ENCODE measurements around the gene SLC1A3.

SLC1A3 gene

DNA sequence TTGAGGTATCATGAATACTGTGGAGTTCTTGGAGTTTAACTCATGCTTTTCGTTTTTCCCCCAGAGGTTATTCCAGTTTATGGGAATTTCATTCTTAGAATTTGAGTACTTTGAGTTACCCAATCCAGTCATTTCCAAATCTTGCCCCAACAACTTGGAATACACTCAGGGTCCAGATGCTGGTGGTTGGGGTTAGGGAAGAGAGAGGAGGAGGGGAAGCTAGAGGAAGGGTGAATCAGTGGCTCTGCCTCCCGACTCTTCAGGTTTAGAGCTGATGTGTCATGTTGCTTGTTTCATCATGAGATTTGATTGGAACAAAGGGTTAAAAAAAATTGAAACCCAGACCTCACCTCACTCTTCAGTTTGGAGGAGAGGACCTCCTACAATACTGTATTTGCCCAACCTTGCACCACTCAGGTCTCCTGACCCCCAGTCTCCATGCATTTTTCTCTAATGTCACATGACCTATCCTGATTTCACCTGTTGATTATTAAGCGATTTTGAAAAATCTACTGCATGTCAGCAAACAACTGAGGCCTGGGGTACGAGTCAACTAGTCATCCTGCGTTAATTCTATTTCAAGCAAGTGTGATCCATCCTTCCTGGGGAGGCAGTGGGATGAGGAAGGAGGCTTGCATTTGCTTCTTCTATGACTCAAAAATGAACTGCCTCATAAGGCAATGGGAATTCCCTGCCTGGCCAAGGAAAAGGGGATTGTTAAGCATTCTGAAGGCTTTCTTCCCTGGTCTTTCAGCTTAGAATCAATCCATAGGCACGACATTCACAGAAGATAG lies 6.2 kb upstream of the SLC1A3 start:
- no peak for DNase-seq (ENCODE audit: low read depth in 2 of 2)

DNA sequence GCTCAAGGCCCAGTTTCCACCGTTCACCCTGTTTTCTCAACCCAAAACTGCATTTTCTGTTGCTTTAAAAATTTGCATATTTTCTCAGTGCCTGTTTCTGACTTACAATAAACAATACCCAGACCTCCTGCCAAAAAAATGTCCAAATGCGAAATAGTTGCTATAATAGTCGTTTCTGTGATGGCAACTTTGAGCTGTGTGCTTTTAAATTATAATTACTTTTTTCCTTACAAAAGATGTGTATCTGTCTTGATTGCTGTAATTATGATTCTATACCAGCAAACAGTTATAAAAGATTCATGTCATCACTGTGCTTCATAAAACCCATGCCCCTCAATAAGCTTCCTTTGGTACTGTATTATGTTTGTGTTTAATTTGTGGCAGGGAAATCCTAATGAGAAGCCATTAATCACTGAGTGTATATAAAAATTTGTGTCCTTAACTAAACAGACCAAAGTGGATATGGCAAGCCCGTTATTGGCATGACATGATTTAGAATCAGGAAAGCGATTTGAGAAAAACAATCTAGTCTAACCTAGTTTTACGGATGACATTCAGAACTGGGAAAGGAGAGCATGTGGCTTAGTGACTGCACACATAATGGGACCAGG lies 5.4 kb upstream of the SLC1A3 start:
- no peak for DNase-seq (ENCODE audit: low read depth in 2 of 2)

DNA sequence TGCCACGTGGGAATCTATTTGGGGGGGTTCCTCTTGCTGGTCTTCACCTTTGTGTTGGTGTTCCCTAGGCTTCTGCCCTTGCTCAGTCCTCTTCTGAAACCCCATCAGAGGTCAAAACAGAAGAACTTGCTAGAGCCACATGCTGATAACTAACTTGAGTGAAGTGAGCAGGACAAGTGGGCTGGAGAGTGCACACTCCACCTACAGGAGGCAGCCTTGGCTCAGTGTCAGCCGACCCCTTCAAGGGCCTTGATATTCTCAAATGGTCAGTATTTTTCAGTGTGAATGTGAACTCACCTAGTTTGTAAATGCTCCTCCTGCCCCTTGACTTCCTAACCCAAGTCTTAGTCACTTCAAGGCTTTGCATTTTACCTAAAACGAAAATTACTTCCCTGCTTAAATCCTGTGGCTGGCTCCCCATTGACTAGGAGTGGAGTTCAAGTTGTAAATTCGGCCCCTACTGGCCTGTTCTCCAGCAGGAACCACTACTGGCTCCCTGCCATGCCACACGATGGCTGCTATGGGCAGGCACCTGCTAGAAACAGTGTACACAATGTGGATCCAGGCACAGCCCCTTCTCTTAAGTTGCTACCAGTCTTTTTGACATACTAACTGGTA lies 3.6 kb upstream of the SLC1A3 start:
- no peak for DNase-seq (ENCODE audit: low read depth in 2 of 2)

DNA sequence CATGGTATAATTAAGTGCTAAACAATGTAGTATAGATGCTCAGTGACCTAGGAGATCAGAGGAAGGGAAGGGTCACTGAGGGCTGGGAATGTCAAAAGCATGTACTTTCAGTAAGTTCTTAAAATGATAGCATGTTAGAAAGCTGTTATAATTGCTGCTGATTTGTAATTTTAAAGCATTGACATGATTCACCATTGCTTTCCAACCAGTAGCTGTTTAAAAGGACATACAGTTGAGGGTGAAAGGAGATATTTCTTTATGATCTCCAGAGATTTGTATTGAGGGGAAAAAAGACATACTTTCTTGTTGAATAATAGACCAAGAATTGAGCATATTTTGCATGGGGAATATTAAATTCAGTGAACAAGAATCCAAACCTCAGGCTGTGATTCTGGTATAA lies 1.2 kb upstream of the SLC1A3 start:
- no peak for DNase-seq (ENCODE audit: low read depth in 2 of 2)

DNA sequence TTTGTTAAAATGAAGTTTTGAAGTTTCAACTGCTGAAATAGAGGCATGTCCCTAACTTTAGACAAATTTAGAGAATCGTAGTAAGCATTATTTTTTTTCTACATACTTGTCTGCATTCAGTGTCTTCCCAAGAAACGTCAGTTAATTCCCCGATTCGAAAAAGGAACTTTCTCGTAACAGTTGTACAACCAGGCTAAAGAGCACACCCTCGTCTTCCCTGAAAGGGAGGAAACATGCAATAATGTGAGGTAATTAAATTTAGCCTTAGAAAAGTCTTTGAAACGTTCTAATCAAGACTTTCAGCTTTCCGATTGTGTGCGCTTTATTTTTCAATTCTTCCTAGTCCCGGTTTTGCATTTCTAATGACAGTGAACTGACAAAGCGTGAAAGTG lies 374 bp upstream of the SLC1A3 start:
- DNase-seq (ENCODE audit: low read depth in 2 of 2) = no peak

DNA sequence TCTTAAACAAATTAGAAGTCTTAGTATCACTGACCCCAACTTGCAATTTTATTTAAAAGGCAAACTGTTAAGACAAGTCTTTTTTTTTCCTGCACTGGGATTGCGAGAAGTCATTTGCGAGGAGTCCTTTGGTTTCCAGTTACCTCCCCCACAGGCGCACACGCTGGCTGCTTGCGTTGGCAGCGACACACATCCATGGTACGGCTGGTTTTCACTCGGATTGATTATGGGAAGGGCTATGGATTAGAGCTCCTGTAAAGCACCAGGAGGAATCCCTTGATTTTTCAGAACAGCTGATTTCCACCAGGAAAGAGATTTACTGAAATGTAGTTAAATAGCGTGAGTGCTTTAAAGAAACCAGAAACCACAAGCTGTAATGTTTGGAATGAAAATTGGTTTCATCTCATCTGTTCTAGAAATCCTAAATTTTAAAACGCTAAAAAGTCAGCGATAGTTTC lies 737 bp downstream of the SLC1A3 start:
- no peak for DNase-seq (ENCODE audit: low read depth in 2 of 2)

DNA sequence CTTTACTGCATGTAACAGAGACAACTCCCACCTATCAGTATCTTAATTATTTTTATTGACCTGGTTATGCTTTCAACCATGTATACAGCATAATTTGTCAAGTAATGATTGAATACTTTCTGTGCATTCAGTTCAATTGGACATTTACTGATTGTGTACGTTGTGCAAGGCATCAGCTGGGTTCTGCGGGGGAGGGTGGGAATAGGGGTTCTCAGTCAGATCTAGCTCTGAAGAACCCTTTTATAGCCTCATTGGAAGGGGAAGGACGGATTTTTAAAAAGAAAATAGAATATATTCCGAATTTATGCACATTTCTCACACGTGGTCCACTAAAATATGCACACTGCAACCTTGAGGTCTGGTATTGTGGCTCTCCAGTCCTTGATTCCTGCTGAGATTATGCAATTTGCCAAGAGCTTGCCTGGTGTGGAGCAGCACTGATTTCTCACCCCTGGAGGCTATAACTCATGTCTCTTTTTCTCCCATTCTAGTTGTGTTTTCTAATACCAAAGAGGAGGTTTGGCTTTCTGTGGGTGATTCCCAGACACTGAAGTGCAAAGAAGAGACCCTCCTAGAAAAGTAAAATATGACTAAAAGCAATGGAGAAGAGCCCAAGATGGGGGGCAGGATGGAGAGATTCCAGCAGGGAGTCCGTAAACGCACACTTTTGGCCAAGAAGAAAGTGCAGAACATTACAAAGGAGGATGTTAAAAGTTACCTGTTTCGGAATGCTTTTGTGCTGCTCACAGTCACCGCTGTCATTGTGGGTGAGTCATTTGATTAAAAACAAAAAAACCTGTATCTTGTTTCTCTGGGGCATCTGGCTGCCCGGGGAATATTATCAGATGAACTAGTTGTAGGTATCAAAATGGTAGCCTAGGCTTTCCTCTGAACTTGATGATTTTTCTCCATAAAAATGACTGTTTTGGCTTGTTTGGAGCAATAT lies 1.7 kb downstream of the SLC1A3 start:
- no peak for DNase-seq (ENCODE audit: low read depth in 2 of 2)

DNA sequence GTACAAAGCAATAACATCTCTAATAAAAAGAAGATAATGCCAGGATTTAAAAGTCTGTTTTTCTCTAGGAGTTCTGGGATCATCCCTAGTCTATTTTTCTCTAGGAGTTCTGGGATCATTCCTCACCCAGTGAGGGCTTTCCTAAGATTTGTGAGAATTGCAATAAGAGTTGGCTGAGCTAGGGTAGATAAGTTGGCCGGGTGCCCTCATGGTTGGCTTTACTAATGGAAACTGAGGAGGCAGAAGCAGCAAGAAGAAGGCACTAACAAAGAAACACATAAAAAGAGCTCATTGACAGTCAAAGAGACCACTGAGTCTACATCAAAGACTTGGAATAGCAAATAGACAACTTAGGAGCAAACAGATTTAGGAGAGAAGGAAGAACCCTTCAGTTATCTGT lies 4.2 kb downstream of the SLC1A3 start:
- DNase-seq (ENCODE audit: low read depth in 2 of 2) = no peak

DNA sequence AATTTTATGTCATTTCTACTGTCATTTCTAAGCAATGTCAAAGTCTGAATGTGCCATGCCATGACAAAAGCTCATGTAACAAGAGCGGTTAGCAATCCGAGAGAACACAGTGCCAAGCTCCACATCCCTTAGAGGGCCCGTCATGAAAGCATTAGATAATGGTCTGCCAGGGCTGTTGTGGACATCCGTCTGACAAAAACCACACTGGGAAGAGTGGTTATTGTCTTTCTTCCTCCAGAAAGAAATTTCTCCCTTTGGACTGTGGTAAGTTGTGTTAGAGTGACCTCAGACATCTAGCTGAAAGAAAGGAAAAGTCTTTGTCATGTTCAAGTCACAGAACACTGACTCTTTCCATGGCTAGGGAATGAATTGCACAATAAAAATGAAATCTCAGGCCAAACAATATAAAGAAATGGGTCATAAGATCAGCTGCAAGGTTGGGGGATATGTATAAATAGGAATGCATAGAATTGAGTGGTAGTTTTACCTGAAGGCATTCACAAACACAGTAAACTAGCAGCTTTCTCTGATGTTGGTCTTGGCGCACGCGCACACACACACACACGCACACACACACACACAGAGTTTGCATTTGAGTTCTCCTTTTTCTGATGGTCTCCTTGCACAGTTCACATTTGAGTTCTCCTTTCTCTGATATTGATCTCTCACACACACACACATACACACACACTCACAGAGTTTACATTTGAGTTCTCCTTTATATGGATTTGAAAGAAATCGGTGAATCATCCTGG lies 5.3 kb downstream of the SLC1A3 start:
- DNase-seq (ENCODE audit: low read depth in 2 of 2) = no peak

DNA sequence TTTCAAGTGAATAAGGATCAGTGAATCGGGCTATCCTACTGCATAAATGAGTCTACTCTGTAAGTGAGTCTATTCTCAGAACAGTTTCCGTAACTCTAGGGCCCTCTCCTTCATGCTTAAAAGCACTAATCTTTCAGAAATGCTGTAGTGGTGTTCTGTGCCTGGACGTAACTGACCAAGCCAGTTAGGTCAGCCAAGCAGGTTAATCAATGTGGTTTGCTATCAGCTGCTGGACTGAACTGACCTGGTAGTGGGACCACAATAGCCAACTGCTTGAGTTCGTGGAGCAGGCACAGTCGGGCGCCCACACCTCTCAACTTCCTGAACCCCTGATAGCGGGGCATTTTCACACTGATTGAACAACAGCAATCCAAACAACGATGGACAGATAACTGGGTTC lies 6.8 kb downstream of the SLC1A3 start:
- no peak for DNase-seq (ENCODE audit: low read depth in 2 of 2)

DNA sequence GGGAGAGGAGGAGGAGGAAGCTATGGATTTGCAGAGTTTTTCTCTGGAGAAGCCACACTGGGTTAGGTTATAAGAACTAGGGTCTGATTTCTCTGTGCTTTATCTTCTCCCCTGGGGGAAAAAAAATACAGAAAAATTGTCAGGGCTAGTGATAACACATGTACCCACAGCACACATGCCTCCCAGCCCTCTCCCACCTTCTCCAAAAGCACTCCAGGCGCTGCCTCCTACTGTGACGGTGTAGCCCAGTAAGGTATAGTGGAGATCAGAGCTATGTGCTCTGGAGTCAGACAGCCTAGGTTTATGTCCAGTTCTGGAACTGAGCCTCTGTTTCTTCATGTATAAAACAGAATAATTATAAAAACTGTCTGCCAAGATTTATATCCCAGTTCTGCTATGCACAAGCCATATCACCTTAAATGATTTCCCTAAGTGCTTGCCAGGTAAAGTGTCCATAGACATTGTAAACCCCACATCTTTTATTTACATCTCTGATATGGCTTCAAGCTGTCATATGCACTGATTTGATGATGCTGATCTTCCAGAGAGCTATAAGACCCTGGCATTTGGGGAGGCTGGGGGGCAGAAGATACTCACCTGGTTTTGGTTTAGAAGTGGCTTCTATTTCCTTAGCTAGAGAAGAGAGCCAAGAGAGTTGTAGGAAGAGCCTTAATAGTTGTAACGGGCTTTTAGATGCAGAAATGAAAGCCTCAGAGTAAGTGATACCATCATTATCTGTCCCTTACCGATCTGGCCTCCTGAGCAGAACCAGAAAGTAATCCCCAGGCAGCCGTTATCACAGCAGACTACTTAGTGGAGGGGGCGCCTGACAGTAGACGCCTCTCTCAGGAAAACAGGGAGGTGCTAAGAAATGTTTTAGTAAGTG lies 7.6 kb downstream of the SLC1A3 start:
- DNase-seq (ENCODE audit: low read depth in 2 of 2) = no peak

DNA sequence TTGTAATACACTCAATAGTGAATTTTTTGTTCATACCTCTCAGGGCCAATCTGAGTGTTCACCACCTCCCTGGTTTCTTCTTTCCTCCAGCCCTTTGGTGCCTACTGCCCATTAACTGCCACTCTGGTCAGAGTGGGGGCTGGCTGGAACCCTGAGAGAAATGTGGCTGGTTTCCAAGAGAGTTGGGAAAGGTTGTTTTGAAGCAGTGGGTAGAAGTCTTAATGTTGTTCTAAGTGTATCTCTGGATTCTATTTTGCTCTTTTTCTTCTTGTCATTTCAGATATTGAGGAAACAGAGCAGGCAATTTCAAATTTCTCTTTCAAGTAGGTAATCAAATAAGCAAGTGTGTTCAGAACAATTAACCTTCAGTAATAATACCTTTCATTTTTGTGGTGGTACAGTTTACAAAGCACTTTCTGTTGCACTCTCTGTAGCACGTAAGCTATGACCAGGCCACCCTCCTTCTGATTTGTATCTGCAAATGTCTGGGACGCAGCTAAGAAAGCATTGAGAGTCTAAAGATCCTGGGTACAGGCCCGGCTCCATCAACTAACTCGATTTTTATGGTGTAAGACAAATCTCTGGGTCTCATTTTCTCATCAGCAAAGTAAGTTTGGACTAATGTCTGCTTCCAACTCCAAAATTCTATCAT lies 8.4 kb downstream of the SLC1A3 start:
- DNase-seq (ENCODE audit: low read depth in 2 of 2) = no peak

DNA sequence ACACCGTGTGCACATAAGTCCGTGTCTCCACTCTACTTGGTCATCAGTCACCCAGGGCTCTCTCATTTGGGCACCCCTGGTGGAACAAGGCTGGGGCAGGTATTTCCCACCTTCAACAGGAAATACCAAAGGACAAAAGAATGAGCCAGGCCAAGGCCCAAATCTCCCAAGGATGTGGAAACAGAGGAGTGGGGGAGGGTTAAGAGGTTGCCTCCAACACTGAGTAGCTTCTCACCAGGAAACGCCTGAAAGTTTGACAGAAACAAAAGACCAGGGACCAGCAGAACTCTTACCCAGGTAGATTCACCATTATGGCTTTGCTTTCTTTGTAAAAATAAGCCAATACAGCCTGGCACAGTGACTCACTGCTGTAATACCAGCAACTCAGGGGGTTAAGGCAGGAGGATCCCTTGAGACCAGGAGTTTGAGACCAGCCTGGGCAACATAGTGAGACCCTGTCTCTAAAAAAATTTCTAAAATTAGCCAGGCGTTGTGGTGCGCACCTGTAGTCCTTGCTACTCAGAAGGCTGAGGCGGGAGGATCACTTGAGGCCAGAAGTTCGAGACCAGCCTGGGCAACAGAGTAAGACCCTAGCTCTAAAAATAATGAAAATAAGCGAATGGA lies 12.7 kb downstream of the SLC1A3 start:
- DNase-seq (ENCODE audit: low read depth in 2 of 2) = no peak

DNA sequence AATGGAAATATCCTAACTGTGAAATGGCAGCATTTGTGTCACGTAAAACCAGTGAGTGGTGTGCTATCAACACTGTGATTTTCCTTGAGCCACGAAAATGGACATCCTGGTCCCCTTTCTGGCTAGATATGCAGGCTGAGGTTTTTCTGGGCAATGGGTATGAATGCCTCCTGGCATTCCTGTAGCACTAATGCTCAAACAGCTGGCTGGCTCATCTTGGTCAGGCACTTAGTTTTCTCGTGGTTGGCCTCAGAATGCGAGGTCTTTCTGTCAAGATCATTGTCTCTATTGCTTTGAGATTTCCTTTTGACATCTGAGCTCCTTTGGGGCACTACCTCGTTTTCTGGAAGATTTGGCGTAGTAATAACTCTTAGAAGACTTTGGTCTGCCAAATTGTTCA lies 15.6 kb downstream of the SLC1A3 start:
- DNase-seq (ENCODE audit: low read depth in 2 of 2) = no peak

DNA sequence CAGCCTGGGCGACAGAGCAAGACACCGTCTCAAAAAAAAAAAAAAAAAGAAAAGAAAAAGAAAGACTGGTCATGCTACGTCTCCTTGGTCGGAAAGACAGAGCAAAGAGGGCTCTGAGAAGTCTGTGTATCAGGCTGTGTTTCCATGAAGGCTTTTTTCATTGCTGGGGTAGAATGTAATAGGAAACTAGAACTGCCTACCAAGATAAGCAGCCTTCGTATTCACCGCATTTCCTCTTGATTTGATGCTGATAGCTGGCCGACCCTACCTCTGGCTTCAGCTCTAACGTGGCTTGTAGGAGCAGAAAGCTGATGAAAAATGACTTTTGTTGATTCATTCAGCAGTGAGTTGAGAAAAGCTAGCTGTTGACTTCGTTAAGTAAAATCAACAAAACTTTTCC lies 17.4 kb downstream of the SLC1A3 start:
- no peak for DNase-seq (ENCODE audit: low read depth in 2 of 2)

DNA sequence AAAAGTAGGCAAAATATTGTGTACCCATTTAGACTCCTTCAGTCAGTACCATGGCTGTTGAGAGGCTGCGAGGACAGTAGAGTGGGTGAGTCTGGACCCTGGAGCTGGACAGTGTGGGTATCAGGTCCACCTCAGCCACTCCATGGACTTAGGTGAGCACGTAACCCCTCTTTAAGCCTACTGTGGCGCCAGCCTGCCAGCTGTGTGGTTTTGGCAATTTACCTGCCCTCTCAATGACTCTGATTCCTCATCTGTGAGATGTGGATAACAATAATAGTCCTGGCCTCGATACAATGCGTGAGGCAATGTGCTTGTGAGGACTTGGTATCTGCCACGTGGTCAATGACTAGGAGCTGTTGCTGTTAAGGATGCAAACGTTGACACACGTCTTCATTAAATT lies 17.9 kb downstream of the SLC1A3 start:
- DNase-seq (ENCODE audit: low read depth in 2 of 2) = no peak

DNA sequence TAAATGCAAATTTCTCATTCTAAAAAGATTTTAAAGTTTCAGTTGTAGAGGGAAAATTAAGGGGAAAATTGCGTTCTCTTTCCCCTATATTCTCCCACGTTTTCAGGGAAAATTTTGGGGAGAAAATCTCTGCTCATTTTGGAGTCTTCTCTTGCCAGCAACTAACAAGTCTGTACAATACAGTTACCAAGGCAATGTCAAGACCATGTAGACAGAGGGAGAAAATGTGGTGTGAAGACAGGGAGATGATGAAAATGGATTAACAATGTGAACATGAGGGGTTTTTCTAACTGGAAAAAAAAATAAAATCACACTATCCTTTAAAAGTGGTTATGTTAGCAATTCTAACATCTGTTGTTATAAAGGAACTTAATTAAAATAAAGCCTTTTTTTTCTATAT lies 22.3 kb downstream of the SLC1A3 start:
- DNase-seq (ENCODE audit: low read depth in 2 of 2) = no peak

DNA sequence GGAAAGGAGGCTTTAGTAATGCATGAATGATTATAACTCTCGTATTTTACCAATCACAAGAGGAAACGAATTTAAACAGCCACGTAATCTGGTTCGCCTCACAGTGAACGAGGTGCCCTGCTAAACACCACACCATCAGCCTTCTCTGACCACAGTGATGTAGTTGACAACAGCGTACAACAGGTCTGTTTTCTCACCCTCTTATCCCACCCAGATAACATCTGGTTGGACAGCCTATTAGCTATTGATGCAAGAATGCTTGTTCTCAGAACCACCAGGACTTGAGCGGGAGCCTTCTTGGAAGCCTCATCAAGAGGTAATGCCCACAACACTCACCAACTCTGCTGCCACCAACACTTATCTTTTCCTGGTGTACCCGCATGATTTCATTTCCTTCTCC lies 23.3 kb downstream of the SLC1A3 start:
- DNase-seq (ENCODE audit: low read depth in 2 of 2) = no peak
